B cell (primary cell): ENCODE results near the gene TBC1D17. TPM values are rescaled to one million over a fixed set of nuclear protein-coding genes. Genes with fewer than 3 reads are reported as not detected.

ENCODE experiments used
- ATAC-seq: fragments of 200-7000 bp; cut with Tn5 transposase; one replicate; pipeline ENCODE4 v1.10.0; 2021; ENCODE audit warnings: low read depth, mild to moderate bottlenecking, moderate number of reproducible peaks, moderate library complexity
- CTCF ChIA-PET: fragments of 350-600 bp; sonication (Branson Sonifier 250); formaldehyde crosslinking; loops from one replicate; lab custom pipeline; 2021; ENCODE audit warnings: antibody characterized with exemption, inconsistent platforms; lab: Charles Lee
- POLR2A ChIA-PET: fragments of 350-600 bp; sonication (Branson Sonifier 250); formaldehyde crosslinking; loops from one replicate; lab custom pipeline; 2021; ENCODE audit warnings: antibody characterized with exemption; lab: Charles Lee
- DNase-seq: peaks from one replicate; pipeline ENCODE4 v3.0.0; 2013
- H2AFZ ChIP-seq: 2 replicates; pipeline ENCODE4 v1.6.1; 2012; ENCODE audit warnings: mild to moderate bottlenecking, low read depth, low read length; ENCODE audit not compliant: insufficient read depth, poor library complexity, severe bottlenecking
- H3K27ac ChIP-seq, 2 donors: 1 replicate in 1 of 2; 2 replicates in 1 of 2; pipeline ENCODE4 v1.5.1; 2012 to 2013; ENCODE audit warnings: low read length in 2 of 2, mild to moderate bottlenecking in 2 of 2, moderate library complexity in 1 of 2
- H3K27me3 ChIP-seq, 4 experiments: fragments of 200-600 bp in 1 of 4; sonication (generic) in 1 of 4; replicated peaks in 1 of 4; 1 replicate in 2 of 4; 2 replicates in 2 of 4; pipeline versions ENCODE4 v1.6.1 to v1.7.0; 2013 to 2016; ENCODE audit warnings: low read length in 3 of 4, mild to moderate bottlenecking in 2 of 4, mixed read lengths in 1 of 4, moderate library complexity in 1 of 4; ENCODE audit not compliant: insufficient read depth in 4 of 4, control insufficient read depth in 3 of 4; ENCODE audit errors: control extremely low read depth in 1 of 4
- H3K36me3 ChIP-seq, 2 experiments: replicated peaks in 1 of 2; 1 replicate in 1 of 2; 2 replicates in 1 of 2; pipeline versions ENCODE4 v1.6.1 to v1.7.1; 2013; ENCODE audit warnings: low read length in 1 of 2; ENCODE audit not compliant: insufficient read depth in 2 of 2, control insufficient read depth in 1 of 2; ENCODE audit errors: control extremely low read depth in 1 of 2, extremely low read depth in 1 of 2
- H3K4me1 ChIP-seq, 2 donors: fragments of 200-600 bp in 1 of 2; sonication (generic) in 1 of 2; 1 replicate in 1 of 2; 2 replicates in 1 of 2; pipeline versions ENCODE4 v1.5.1 to v1.6.1; 2013 to 2017; ENCODE audit warnings: low read length in 2 of 2; ENCODE audit not compliant: control insufficient read depth in 2 of 2, insufficient read depth in 2 of 2
- H3K4me2 ChIP-seq: replicated peaks from 2 replicates; pipeline ENCODE3; 2012; ENCODE audit warnings: mild to moderate bottlenecking, low read depth, low read length; ENCODE audit not compliant: poor library complexity, severe bottlenecking
- H3K4me3 ChIP-seq, 5 experiments: fragments of 200-600 bp in 1 of 5; sonication (generic) in 1 of 5; 1 replicate in 3 of 5; 2 replicates in 2 of 5; pipeline versions ENCODE4 v1.5.1 to v1.7.0; 2011 to 2016; ENCODE audit warnings: low read length in 4 of 5, mild to moderate bottlenecking in 4 of 5, low read depth in 2 of 5, control low read depth in 1 of 5, moderate library complexity in 1 of 5; ENCODE audit not compliant: insufficient read depth in 1 of 5; ENCODE audit errors: control extremely low read depth in 1 of 5, extremely low read depth in 1 of 5
- H3K79me2 ChIP-seq: fragments of 200-600 bp; sonication (generic); one replicate; pipeline ENCODE4 v1.6.0; 2016; ENCODE audit warnings: low read length; ENCODE audit not compliant: control insufficient read depth, insufficient read depth
- H3K9ac ChIP-seq: fragments of 200-600 bp; sonication (generic); 2 replicates; pipeline ENCODE4 v1.6.1; 2017; ENCODE audit warnings: mild to moderate bottlenecking, low read length, moderate library complexity
- H3K9me3 ChIP-seq, 3 donors: one replicate each; pipeline versions ENCODE4 v1.6.1 to v1.7.1; 2013; ENCODE audit warnings: low read length in 2 of 3; ENCODE audit not compliant: control insufficient read depth in 2 of 3, insufficient read depth in 1 of 3; ENCODE audit errors: control extremely low read depth in 1 of 3
- H4K20me1 ChIP-seq: 2 replicates; pipeline ENCODE4 v1.6.0; 2012; ENCODE audit warnings: mild to moderate bottlenecking, low read length; ENCODE audit not compliant: insufficient read depth, control insufficient read depth, poor library complexity, severe bottlenecking
- H3K27ac Mint-ChIP-seq: one replicate; pipeline ENCODE4 v1.8.0; 2021; ENCODE audit warnings: mixed read lengths
- H3K27me3 Mint-ChIP-seq: one replicate; pipeline ENCODE4 v1.8.0; 2021; ENCODE audit warnings: mixed read lengths
- H3K4me1 Mint-ChIP-seq: one replicate; pipeline ENCODE4 v1.8.0; 2021; ENCODE audit warnings: mixed read lengths
- H3K4me3 Mint-ChIP-seq: one replicate; pipeline ENCODE4 v1.8.0; 2021; ENCODE audit warnings: mixed read lengths
- H3K9me3 Mint-ChIP-seq: one replicate; pipeline ENCODE4 v1.8.0; 2022; ENCODE audit warnings: mixed read lengths; ENCODE audit not compliant: insufficient read depth
- CTCF ChIP-seq: fragments of 200-600 bp; IDR thresholded peaks from one replicate; pipeline ENCODE4 v1.8.0; 2022; ENCODE audit warnings: antibody characterized with exemption, mild to moderate bottlenecking
- EZH2 ChIP-seq: IDR thresholded peaks from 2 replicates; pipeline ENCODE4 v1.6.1; 2012; ENCODE audit warnings: borderline replicate concordance, low read depth, mild to moderate bottlenecking, moderate library complexity, low read length; ENCODE audit not compliant: insufficient read depth, poor library complexity, severe bottlenecking
- WGBS: methylation state at CpG from one replicate; pipeline ENCODE4 v1.1.5; 2013; ENCODE audit warnings: missing lambda C conversion rate; ENCODE audit not compliant: insufficient coverage; 5-methylcytosine and 5-hydroxymethylcytosine counted together
- intact Hi-C: fragments of 100-400 bp; cut with micrococcal nuclease; formaldehyde crosslinking; loops from one replicate; pipeline ENCODE4 v1.10.0; 2022
- polyA plus RNA-seq: library from polyadenylated mRNA; depleted of rRNA; stranded (reverse); fragments of >200 nt; gene quantifications from 2 replicates; pipeline ENCODE4 v1.2.3, GENCODE V29; 2012
- total RNA-seq, 2 donors: library from RNA; stranded (reverse); fragments of 120-200 nt in 1 of 2; gene quantifications; 1 replicate in 1 of 2; 2 replicates in 1 of 2; pipeline versions ENCODE4 v1.2.3 to v1.2.4, GENCODE V29; 2013 to 2022

Gene TBC1D17
- total and polyA plus RNA-seq, 2 donors (not counting 1 experiment from before 2014, with no cell fraction given), result 85.7 to 98.7 TPM

- Histone ChIP-seq H3K4me1 (no peaks in the 10 kb centered on the region), H3K9ac (no peak overlapping the region), H3K4me3 (no peak overlapping the region), H3K4me2 (no peak overlapping the region), H3K27ac (no peak overlapping the region), H2AFZ (no peak overlapping the region), H3K9me3 (no peaks in the 10 kb centered on the region), H3K27me3 (no peaks in the 10 kb centered on the region), H3K36me3 (peaks cover 0 to 87% of the 10 kb centered on the region in 2 experiments), H4K20me1 (peaks cover 10% of the 10 kb centered on the region), H3K79me2 (peaks cover 9% of the 10 kb centered on the region)
- H3K27me3 Mint-ChIP-seq, result no peaks in the 10 kb centered on the region
- no peaks in the 10 kb centered on the region for H3K9me3 Mint-ChIP-seq
- ChIA-PET CTCF (interaction anchor here (0.8 kb wide), 1 partner anchor 761 kb away, joined by 3 read pairs; no protein-coding TSS in a partner anchor), POLR2A (no interaction called here)
- WGBS, result 98% methylated on average over 5 of the region's 12 CpGs
- H3K4me3 Mint-ChIP-seq, result no peak overlapping the region
- no peaks in the 10 kb centered on the region for H3K4me1 Mint-ChIP-seq
- intact Hi-C loops, result no loop called here
- TF ChIP-seq EZH2 (no peak), CTCF (no peak)
- ATAC-seq, result no peak
- DNase-seq, result no peak
- H3K27ac Mint-ChIP-seq, result no peak overlapping the region
These were observed 41.9 kb upstream of the TBC1D17 start for GRCh38 chr19:49835562-49835961.

GRCh38 chr19:49836176-49837008 is 41.1 kb upstream of the TBC1D17 start:
- Histone ChIP-seq H2AFZ (no peak overlapping the region), H3K9ac (no peak overlapping the region), H3K4me1 (no peaks in the 10 kb centered on the region), H3K4me2 (no peak overlapping the region), H3K36me3 (peaks cover 0 to 79% of the 10 kb centered on the region in 2 experiments), H3K79me2 (peaks cover 2% of the 10 kb centered on the region), H3K27ac (no peak overlapping the region), H3K9me3 (no peaks in the 10 kb centered on the region), H3K4me3 (no peak overlapping the region), H4K20me1 (peaks cover 2% of the 10 kb centered on the region), H3K27me3 (no peaks in the 10 kb centered on the region)
- no peak for TF ChIP-seq EZH2
- no peak for TF ChIP-seq CTCF
- 97% methylated on average over 19 of the region's 20 CpGs for WGBS
- intact Hi-C loops, result no loop called here
- DNase-seq (no peak), ATAC-seq (no peak)
- H3K9me3 Mint-ChIP-seq, result no peaks in the 10 kb centered on the region
- no peak overlapping the region for H3K4me3 Mint-ChIP-seq
- CTCF ChIA-PET, result interaction anchor here (0.8 kb wide), 1 partner anchor 762 kb away, joined by 3 read pairs; no protein-coding TSS in a partner anchor
- no peak overlapping the region for H3K27ac Mint-ChIP-seq
- H3K4me1 Mint-ChIP-seq, result peaks cover 2% of the 10 kb centered on the region
- no peaks in the 10 kb centered on the region for H3K27me3 Mint-ChIP-seq
- POLR2A ChIA-PET, result no interaction called here
